ENCODE measurements around the gene HDAC2. TPM values are rescaled to one million over a fixed set of nuclear protein-coding genes. Genes with fewer than 3 reads are reported as not detected.

Gene HDAC2
- total and polyA plus RNA-seq, 2 donors (not counting 3 experiments of a cell fraction or from before 2014, with no cell fraction given): 121 to 142 TPM

DNA sequence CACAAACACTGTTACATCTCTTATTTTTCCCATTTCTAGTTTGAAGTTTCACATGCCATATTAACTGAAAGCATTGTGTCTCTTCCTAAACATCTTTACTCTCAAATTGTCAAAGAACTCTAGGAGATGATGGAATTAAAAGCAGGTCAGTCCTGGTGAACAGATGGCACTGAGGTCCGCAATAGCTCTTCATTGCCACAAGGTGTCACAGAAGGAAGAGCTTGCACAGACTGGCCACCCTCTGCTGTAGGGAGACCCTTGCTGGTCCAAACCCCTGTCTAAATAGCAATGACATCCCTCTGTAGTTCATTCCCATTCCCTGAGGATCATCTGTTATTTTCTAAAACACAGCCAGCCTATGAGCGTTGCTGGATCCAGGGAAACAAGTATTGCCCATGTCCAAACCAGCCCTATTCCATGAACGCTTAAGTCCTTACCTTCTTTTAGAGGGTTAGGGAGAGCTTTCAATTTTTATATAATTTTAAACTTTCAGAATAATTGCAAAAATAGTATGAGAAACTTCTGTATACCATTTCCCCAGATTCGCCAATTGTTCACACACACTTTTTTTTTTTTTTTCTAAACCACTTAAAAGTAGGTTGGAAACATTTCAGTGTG lies 10.1 kb upstream of the HDAC2 start:
- ChIA-PET POLR2A (no interaction called here), CTCF (interaction anchor here (0.6 to 2.9 kb wide), 29 partner anchors 8 to 1918 kb away, joined by 3 to 93 read pairs (median 4); no protein-coding TSS in a partner anchor)
- Histone ChIP-seq H3K4me1 (ENCODE audit: control insufficient read depth, extremely low read depth, insufficient read depth, low read length) (no peaks in the 10 kb centered on the region), H3K27ac (ENCODE audit: insufficient read depth, low read depth, low read length) (no peak overlapping the region), H3K79me2 (ENCODE audit: control insufficient read depth, insufficient read depth, low read length) (no peaks in the 10 kb centered on the region), H3K9ac (replicated peaks; ENCODE audit: extremely low read depth, insufficient read depth, low read length) (no peak overlapping the region), H3K4me3 (replicated peaks in 1 of 3; ENCODE audit: insufficient read depth in 1 of 3, low read depth in 1 of 3, low read length in 3 of 3) (no peak overlapping the region), H3K9me1 (replicated peaks; ENCODE audit: control insufficient read depth, extremely low read depth, insufficient read depth, low read length) (no peaks in the 10 kb centered on the region), H3K4me2 (ENCODE audit: insufficient read depth, low read length) (no peak overlapping the region), H3K36me3 (ENCODE audit: control insufficient read depth in 2 of 2, extremely low read depth in 1 of 2, insufficient read depth in 2 of 2, low read length in 2 of 2) (no peaks in the 10 kb centered on the region), H4K20me1 (replicated peaks; ENCODE audit: control insufficient read depth, extremely low read depth, insufficient read depth, low read length) (no peaks in the 10 kb centered on the region), H3K27me3 (ENCODE audit: control insufficient read depth in 2 of 2, insufficient read depth in 2 of 2, low read length in 2 of 2) (no peaks in the 10 kb centered on the region), H3K9me3 (replicated peaks; ENCODE audit: control insufficient read depth, insufficient read depth, low read length) (no peaks in the 10 kb centered on the region), H2AFZ (ENCODE audit: low read depth, low read length) (no peak overlapping the region)
- no TSS peak for BruUV-seq (replicated peaks)
- dilution Hi-C loops (cut with MboI; ENCODE audit: extremely low pct_ligation_motif_present, low sequenced_read_pairs) (no loop called here), intact Hi-C loops (cut with micrococcal nuclease) (loop anchor here (1.0 kb wide), 1 partner anchor 127 kb away; no protein-coding TSS in a partner anchor)
- FAIRE-seq (peak; percentile 59), DNase-seq (ENCODE audit: low read depth, low spot score) (peak; percentile 35)
- TF ChIP-seq JUN (IDR thresholded peaks at IDR 0.05; ENCODE audit: borderline replicate concordance, insufficient read depth, insufficient read length, low read depth): no peak
- TF ChIP-seq, protein P1, sequence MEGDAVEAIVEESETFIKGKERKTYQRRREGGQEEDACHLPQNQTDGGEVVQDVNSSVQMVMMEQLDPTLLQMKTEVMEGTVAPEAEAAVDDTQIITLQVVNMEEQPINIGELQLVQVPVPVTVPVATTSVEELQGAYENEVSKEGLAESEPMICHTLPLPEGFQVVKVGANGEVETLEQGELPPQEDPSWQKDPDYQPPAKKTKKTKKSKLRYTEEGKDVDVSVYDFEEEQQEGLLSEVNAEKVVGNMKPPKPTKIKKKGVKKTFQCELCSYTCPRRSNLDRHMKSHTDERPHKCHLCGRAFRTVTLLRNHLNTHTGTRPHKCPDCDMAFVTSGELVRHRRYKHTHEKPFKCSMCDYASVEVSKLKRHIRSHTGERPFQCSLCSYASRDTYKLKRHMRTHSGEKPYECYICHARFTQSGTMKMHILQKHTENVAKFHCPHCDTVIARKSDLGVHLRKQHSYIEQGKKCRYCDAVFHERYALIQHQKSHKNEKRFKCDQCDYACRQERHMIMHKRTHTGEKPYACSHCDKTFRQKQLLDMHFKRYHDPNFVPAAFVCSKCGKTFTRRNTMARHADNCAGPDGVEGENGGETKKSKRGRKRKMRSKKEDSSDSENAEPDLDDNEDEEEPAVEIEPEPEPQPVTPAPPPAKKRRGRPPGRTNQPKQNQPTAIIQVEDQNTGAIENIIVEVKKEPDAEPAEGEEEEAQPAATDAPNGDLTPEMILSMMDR (IDR thresholded peaks at IDR 0.05; ENCODE audit: extremely low read depth in 1 of 2, insufficient read depth in 1 of 2, low read depth in 1 of 2, low read length in 2 of 2): peak; percentile 59 to 71

DNA sequence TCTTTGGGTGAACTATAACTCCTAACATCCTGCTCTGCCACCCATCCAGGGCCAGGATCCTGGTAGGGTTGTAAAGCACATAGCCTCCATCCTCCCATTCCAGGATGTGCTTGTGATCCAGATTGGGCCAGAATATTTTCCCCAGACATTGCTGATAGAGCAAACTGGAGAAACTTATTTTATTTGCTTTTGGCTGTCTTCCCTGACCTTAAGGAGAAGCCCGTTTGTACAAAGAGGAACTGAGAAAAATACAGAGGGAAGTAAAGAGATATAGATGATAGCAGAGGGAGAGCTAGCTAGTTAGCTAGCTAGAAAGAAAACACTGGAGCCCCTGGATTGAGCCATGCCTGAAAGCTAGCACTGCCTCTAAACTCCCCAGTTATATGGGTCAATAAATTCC lies 9.0 kb upstream of the HDAC2 start:
- Histone ChIP-seq H3K27ac (ENCODE audit: insufficient read depth, low read depth, low read length) (no peak overlapping the region), H3K4me1 (ENCODE audit: control insufficient read depth, extremely low read depth, insufficient read depth, low read length) (no peaks in the 10 kb centered on the region), H3K4me2 (ENCODE audit: insufficient read depth, low read length) (no peak overlapping the region), H3K9ac (replicated peaks; ENCODE audit: extremely low read depth, insufficient read depth, low read length) (no peak overlapping the region), H3K36me3 (ENCODE audit: control insufficient read depth in 2 of 2, extremely low read depth in 1 of 2, insufficient read depth in 2 of 2, low read length in 2 of 2) (no peaks in the 10 kb centered on the region), H3K4me3 (replicated peaks in 1 of 3; ENCODE audit: insufficient read depth in 1 of 3, low read depth in 1 of 3, low read length in 3 of 3) (no peak overlapping the region), H3K79me2 (ENCODE audit: control insufficient read depth, insufficient read depth, low read length) (no peaks in the 10 kb centered on the region), H3K9me1 (replicated peaks; ENCODE audit: control insufficient read depth, extremely low read depth, insufficient read depth, low read length) (no peaks in the 10 kb centered on the region), H2AFZ (ENCODE audit: low read depth, low read length) (no peak overlapping the region), H3K27me3 (ENCODE audit: control insufficient read depth in 2 of 2, insufficient read depth in 2 of 2, low read length in 2 of 2) (no peaks in the 10 kb centered on the region), H3K9me3 (replicated peaks; ENCODE audit: control insufficient read depth, insufficient read depth, low read length) (no peaks in the 10 kb centered on the region), H4K20me1 (replicated peaks; ENCODE audit: control insufficient read depth, extremely low read depth, insufficient read depth, low read length) (no peaks in the 10 kb centered on the region)
- BruUV-seq (replicated peaks): no TSS peak
- ChIA-PET CTCF (interaction anchor here (0.6 to 2.9 kb wide), 17 partner anchors 15 to 1916 kb away, joined by 3 to 93 read pairs (median 5); no protein-coding TSS in a partner anchor), POLR2A (no interaction called here)
- intact Hi-C loops (cut with micrococcal nuclease): no loop called here
- FAIRE-seq: no peak
- dilution Hi-C loops (cut with MboI; ENCODE audit: extremely low pct_ligation_motif_present, low sequenced_read_pairs): no loop called here
- DNase-seq (ENCODE audit: low read depth, low spot score): no peak
- TF ChIP-seq POLR2A (IDR thresholded peaks at IDR 0.05; ENCODE audit: low read depth, low read length): no peak
- TF ChIP-seq GATA2 (IDR thresholded peaks at IDR 0.05; ENCODE audit: insufficient read depth, insufficient read length, low read depth, low read length): no peak
- TF ChIP-seq EZH2 (IDR thresholded peaks at IDR 0.05; ENCODE audit: borderline replicate concordance, low read depth, low read length, severe bottlenecking): no peak
- TF ChIP-seq MYC (IDR thresholded peaks at IDR 0.05; ENCODE audit: low read depth, low read length): no peak
- TF ChIP-seq, protein P1 (IDR thresholded peaks at IDR 0.05; ENCODE audit: extremely low read depth in 1 of 2, insufficient read depth in 1 of 2, low read depth in 1 of 2, low read length in 2 of 2): no peak
- TF ChIP-seq FOS (IDR thresholded peaks at IDR 0.05; ENCODE audit: borderline replicate concordance, insufficient read depth, low read length): no peak
- TF ChIP-seq, protein P2, sequence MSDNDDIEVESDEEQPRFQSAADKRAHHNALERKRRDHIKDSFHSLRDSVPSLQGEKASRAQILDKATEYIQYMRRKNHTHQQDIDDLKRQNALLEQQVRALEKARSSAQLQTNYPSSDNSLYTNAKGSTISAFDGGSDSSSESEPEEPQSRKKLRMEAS (IDR thresholded peaks at IDR 0.05; ENCODE audit: insufficient read depth, insufficient read length): no peak
- TF ChIP-seq JUN (IDR thresholded peaks at IDR 0.05; ENCODE audit: borderline replicate concordance, insufficient read depth, insufficient read length, low read depth): no peak

All from endothelial cell of umbilical vein (primary cell).